ENCODE results near the gene SIGLEC10. TPM values are rescaled to one million over a fixed set of nuclear protein-coding genes. Genes with fewer than 3 reads are reported as not detected.
"Not testable (repeated sequence)": the region's sequence is repeated elsewhere in the genome, so short reads cannot be mapped to it uniquely, and the experiment has no call there.

The SIGLEC10 gene
- not detected for total RNA-seq

GRCh38 chr19:51417107-51417809 lies at the start of gene SIGLEC10:
Gene SIGLEC10 (minus strand): TSS chr19:51417642. CDS start chr19:51417581, 61 bp downstream.
- Mint-ChIP-seq H3K4me1 (peaks cover 8% of the 10 kb centered on the region), H3K27ac (peak within 1 kb of the TSS; percentile 55), H3K9me3 (no peaks in the 10 kb centered on the region), H3K36me3 (no peaks in the 10 kb centered on the region), H3K27me3 (peaks cover 38% of the 10 kb centered on the region), H3K4me3 (no peak within 1 kb of the TSS)
- peak; percentile 33 for DNase-seq

- Mint-ChIP-seq H3K27me3 (peaks cover 59% of the 10 kb centered on the region), H3K36me3 (no peaks in the 10 kb centered on the region), H3K4me1 (peaks cover 9% of the 10 kb centered on the region), H3K9me3 (no peaks in the 10 kb centered on the region), H3K4me3 (no peak overlapping the region), H3K27ac (no peak overlapping the region)
- DNase-seq = no peak
Observed at GRCh38 chr19:51466723-51467122, 49.3 kb upstream of the SIGLEC10 start.

DNA sequence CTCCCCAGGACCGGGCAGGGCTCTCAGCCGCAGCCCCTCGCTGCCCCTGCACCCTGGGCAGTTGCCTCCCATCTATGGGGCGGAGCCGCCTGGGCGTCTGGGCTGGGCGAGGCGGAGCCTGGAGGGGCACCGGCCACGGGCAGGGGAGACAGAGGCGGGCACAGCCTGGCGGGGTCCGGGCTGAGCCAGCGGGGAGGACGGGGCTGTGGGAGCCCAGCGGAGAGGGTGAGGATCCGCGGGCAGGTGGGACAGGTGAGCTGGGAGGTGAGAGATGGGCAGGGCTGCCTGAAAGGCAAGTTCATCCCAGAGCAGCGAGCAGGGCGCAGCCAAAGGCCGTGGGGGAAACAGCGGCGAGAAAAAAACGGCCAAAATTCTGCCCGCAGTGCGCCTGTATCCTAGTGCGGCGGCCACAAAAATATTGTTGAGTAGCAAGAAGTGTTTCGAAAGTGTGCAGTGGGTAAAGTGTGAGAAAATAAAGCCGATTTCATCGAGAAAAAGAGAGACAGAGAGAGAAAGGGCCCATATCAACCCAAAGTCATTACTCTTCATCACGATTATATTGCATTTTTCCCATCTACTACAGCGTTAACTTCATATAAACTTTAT lies 46.6 kb upstream of the SIGLEC10 start:
- H3K4me3 Mint-ChIP-seq, H3K4me1 Mint-ChIP-seq, DNase-seq, H3K36me3 Mint-ChIP-seq, H3K9me3 Mint-ChIP-seq, H3K27ac Mint-ChIP-seq: not testable (repeated sequence)
- H3K27me3 Mint-ChIP-seq = peaks cover 76% of the 10 kb centered on the region

DNA sequence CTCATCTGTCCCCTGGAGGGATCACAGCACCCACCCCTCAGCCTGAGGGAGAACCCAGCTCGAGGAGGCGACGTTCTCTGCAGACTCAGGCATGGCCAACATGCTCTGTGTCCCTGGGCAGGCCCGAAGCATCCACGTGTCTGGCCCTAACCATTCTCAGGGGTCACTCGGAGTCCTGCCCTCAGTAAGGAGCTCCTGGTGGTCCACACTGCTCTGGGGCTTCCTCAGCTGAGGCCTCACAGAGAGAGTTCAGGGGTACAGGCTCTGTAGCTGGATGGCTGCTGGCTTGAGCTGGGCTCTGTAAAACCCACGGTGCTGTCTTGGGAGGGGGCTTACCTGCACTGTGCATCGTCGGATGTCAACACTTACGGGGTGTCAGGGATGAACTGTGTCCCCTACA lies 45.2 kb upstream of the SIGLEC10 start:
- no peaks in the 10 kb centered on the region for H3K9me3 Mint-ChIP-seq
- no peak overlapping the region for H3K4me3 Mint-ChIP-seq
- no peak for DNase-seq
- peaks cover 5% of the 10 kb centered on the region for H3K4me1 Mint-ChIP-seq
- no peaks in the 10 kb centered on the region for H3K36me3 Mint-ChIP-seq
- peaks cover 71% of the 10 kb centered on the region for H3K27me3 Mint-ChIP-seq
- no peak overlapping the region for H3K27ac Mint-ChIP-seq

GRCh38 chr19:51462276-51462675 lies 44.8 kb upstream of the SIGLEC10 start:
- Mint-ChIP-seq H3K27ac (no peak overlapping the region), H3K4me3 (no peak overlapping the region), H3K27me3 (peaks cover 67% of the 10 kb centered on the region), H3K4me1 (peaks cover 5% of the 10 kb centered on the region), H3K9me3 (no peaks in the 10 kb centered on the region), H3K36me3 (no peaks in the 10 kb centered on the region)
- no peak for DNase-seq

- DNase-seq = no peak
- Mint-ChIP-seq H3K9me3 (no peaks in the 10 kb centered on the region), H3K27me3 (peaks cover 62% of the 10 kb centered on the region), H3K27ac (no peak overlapping the region), H3K36me3 (no peaks in the 10 kb centered on the region), H3K4me1 (peaks cover 5% of the 10 kb centered on the region), H3K4me3 (no peak overlapping the region)
Observed at GRCh38 chr19:51461723-51462161, 44.3 kb upstream of the SIGLEC10 start.

- DNase-seq = no peak
- H3K36me3 Mint-ChIP-seq = no peaks in the 10 kb centered on the region
- no peak overlapping the region for H3K27ac Mint-ChIP-seq
- no peak overlapping the region for H3K4me3 Mint-ChIP-seq
- H3K4me1 Mint-ChIP-seq = peaks cover 5% of the 10 kb centered on the region
- no peaks in the 10 kb centered on the region for H3K9me3 Mint-ChIP-seq
- peaks cover 48% of the 10 kb centered on the region for H3K27me3 Mint-ChIP-seq
Observed at GRCh38 chr19:51460164-51460992, 42.9 kb upstream of the SIGLEC10 start.

- Mint-ChIP-seq H3K4me3 (no peak overlapping the region), H3K27ac (no peak overlapping the region), H3K4me1 (peaks cover 4% of the 10 kb centered on the region), H3K36me3 (no peaks in the 10 kb centered on the region), H3K27me3 (peaks cover 36% of the 10 kb centered on the region), H3K9me3 (no peaks in the 10 kb centered on the region)
- no peak for DNase-seq
Observed at GRCh38 chr19:51458899-51459505, 41.6 kb upstream of the SIGLEC10 start.

GRCh38 chr19:51458051-51458645 lies 40.7 kb upstream of the SIGLEC10 start, which contains the start of gene SIGLEC8:
Gene SIGLEC8 (minus strand): TSS chr19:51458454. CDS start chr19:51458387, 67 bp downstream.
- Mint-ChIP-seq H3K4me3 (no peak within 1 kb of the TSS), H3K27me3 (peaks cover 30% of the 10 kb centered on the region), H3K27ac (no peak within 1 kb of the TSS), H3K9me3 (no peaks in the 10 kb centered on the region), H3K36me3 (no peaks in the 10 kb centered on the region), H3K4me1 (peaks cover 3% of the 10 kb centered on the region)
- no peak for DNase-seq

DNA sequence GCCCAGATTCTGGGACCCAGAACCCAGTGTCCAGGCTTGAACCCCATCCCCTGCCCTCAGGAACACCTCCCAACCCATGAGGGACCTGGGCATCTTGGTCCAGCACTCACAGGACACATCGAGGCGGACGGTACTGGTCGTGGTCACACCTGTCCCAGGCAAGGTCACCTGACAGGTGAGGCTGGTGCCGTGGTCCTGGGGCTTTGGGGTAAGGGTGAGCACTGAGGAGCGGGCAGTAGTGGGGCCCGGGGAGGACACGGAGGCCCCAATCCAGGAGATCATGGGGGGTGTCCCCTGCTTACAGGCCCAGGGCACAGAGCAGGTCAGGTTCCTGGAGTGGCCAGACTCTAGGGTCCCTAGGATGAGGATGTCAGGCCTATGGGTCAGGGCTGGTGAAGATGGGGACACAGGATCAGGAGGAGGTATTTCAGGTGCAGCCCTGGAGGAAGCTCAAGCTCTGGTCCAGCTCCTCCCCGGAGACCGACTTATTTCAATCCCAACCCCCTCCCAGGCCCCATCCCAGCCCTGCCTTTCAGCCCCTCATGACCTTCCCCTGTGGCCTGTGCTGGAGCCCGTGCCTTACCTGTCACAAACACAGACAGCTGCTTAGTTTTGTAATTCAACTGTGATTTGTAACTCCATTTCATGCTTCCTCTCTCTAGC lies 40.0 kb upstream of the SIGLEC10 start:
- H3K4me3 Mint-ChIP-seq = no peak overlapping the region
- DNase-seq = no peak
- no peaks in the 10 kb centered on the region for H3K36me3 Mint-ChIP-seq
- no peaks in the 10 kb centered on the region for H3K9me3 Mint-ChIP-seq
- H3K4me1 Mint-ChIP-seq = no peaks in the 10 kb centered on the region
- peaks cover 25% of the 10 kb centered on the region for H3K27me3 Mint-ChIP-seq
- H3K27ac Mint-ChIP-seq = no peak overlapping the region

GRCh38 chr19:51456541-51457290 lies 39.3 kb upstream of the SIGLEC10 start:
- DNase-seq = no peak
- peaks cover 22% of the 10 kb centered on the region for H3K27me3 Mint-ChIP-seq
- no peaks in the 10 kb centered on the region for H3K36me3 Mint-ChIP-seq
- H3K9me3 Mint-ChIP-seq = peaks cover 2% of the 10 kb centered on the region
- no peak overlapping the region for H3K4me3 Mint-ChIP-seq
- H3K4me1 Mint-ChIP-seq = no peaks in the 10 kb centered on the region
- H3K27ac Mint-ChIP-seq = no peak overlapping the region

DNA sequence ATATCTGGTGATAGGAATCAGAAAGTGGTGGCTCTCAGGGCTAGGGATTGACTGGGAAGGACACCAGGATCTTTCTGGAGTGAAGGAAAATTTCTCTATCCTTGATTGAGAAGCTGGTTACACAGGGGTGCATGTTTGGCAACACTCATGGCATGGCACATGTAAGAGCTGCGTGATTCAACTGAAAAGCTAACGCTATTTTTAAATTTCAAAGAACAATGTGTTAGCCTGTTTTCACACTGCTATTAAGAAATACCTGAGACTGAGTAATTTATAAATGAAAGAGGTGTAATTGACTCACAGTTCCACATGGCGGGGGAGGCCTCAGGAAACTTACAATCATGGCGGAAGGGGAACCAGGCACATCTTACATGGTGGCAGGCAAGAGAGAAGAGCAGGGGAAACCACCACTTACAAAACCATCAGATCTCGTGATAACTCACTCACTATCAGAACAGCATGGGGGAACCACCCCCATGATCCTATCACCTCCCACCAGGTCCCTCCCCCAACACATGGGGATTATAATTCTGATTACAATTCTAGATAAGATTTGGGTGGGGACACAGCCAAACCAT lies 33.4 kb upstream of the SIGLEC10 start:
- no peak for DNase-seq
- Mint-ChIP-seq H3K27ac (peak overlapping the region; percentile 56), H3K27me3 (peaks cover 3% of the 10 kb centered on the region), H3K9me3 (peaks cover 22% of the 10 kb centered on the region), H3K4me3 (no peak overlapping the region), H3K36me3 (peaks cover 5% of the 10 kb centered on the region), H3K4me1 (peaks cover 19% of the 10 kb centered on the region)

GRCh38 chr19:51448411-51449016 lies 31.1 kb upstream of the SIGLEC10 start:
- Mint-ChIP-seq H3K27me3 (peaks cover 8% of the 10 kb centered on the region), H3K27ac (peak overlapping the region; percentile 16), H3K4me1 (peaks cover 19% of the 10 kb centered on the region), H3K4me3 (peak overlapping the region; percentile 43), H3K9me3 (peaks cover 22% of the 10 kb centered on the region), H3K36me3 (peaks cover 5% of the 10 kb centered on the region)
- DNase-seq = peak; percentile 64
